22Rv1 (cell line): ENCODE results near the gene CLEC4G.

ENCODE experiments used
- CTCF ChIP-seq: fragments of 450-650 bp; IDR thresholded peaks from 2 replicates; pipeline ENCODE4 v1.5.1; 2017; ENCODE audit warnings: mild to moderate bottlenecking
- ZFX ChIP-seq: fragments of 450-650 bp; IDR thresholded peaks from 2 replicates; pipeline ENCODE4 v1.6.1; 2017; ENCODE audit warnings: antibody characterized with exemption, borderline replicate concordance

GRCh38 chr19:7689165-7689564 is 42.7 kb downstream of the CLEC4G start:
- TF ChIP-seq CTCF, result no peak
- TF ChIP-seq ZFX, result no peak
